Uterus (tissue), 2 donors: Measurements from ENCODE around the gene DCAF7.

Source experiments
- POLR2A ChIP-seq, 2 donors: fragments of 450-650 bp; IDR thresholded peaks; one replicate each; pipeline ENCODE4 v1.6.1; 2016; ENCODE audit warnings: antibody characterized with exemption in 2 of 2, mild to moderate bottlenecking in 1 of 2, moderate library complexity in 1 of 2
- TF ChIP-seq, protein P1 (sequence below), 4 experiments: fragments of 200-600 bp in 2 of 4; fragments of 450-650 bp in 2 of 4; sonication (generic) in 2 of 4; IDR thresholded peaks; one replicate each; pipeline ENCODE4 v1.5.1; 2016 to 2019; ENCODE audit warnings: antibody characterized with exemption in 4 of 4, mild to moderate bottlenecking in 2 of 4, moderate library complexity in 1 of 4

DNA sequence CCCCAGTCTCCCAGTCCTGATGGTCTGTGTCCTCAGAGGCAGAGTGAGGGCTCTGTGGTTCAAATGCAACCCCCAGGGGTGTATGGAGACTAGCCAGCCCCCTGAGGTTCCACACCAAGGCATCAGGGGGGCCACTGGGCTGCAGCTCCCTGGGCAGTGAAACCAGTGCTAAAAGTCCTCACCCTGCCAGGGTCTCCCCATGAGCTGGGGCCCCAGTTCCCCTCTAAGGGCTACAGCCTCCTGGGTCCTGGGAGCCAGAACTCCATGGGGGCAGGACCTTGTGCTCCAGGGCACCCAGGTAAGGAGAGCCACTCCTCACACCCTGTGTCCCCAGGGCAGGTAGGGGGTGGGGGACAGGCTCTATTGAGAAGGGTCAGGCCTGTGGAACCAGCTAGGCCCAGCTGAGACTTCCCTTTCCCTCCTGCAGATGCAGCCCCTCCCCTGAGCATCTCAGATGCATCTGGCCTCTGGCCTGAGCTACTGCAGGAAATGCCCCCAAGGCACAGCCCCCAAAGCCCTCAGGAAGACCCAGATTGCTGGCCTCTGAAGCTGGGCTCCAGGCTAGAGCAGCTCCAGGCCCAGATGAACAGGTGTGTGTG, 6.4 kb upstream of the DCAF7 start:
- TF ChIP-seq, protein P1, sequence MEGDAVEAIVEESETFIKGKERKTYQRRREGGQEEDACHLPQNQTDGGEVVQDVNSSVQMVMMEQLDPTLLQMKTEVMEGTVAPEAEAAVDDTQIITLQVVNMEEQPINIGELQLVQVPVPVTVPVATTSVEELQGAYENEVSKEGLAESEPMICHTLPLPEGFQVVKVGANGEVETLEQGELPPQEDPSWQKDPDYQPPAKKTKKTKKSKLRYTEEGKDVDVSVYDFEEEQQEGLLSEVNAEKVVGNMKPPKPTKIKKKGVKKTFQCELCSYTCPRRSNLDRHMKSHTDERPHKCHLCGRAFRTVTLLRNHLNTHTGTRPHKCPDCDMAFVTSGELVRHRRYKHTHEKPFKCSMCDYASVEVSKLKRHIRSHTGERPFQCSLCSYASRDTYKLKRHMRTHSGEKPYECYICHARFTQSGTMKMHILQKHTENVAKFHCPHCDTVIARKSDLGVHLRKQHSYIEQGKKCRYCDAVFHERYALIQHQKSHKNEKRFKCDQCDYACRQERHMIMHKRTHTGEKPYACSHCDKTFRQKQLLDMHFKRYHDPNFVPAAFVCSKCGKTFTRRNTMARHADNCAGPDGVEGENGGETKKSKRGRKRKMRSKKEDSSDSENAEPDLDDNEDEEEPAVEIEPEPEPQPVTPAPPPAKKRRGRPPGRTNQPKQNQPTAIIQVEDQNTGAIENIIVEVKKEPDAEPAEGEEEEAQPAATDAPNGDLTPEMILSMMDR (IDR thresholded peaks at IDR 0.05), result no peak
- TF ChIP-seq POLR2A (IDR thresholded peaks at IDR 0.05), result no peak
